Natural killer cell treated with Interleukin-12 subunit alpha and Interleukin-12 subunit beta and Interleukin-15 and Interleukin-18, amount 100 ng/mL, for 72 hours (primary cell): ENCODE measurements around the gene BHLHA15. TPM values are rescaled to one million over a fixed set of nuclear protein-coding genes. Genes with fewer than 3 reads are reported as not detected.

Experiments
- ATAC-seq, 2 donors: fragments of 150-1000 bp; cut with Tn5 transposase in 1 of 2; sonication (Bioruptor Pico), chemical (Tn5 transposase) in 1 of 2; 2 replicates each; pipeline ENCODE4 v1.10.0; 2021
- DNase-seq: peaks from one replicate; pipeline ENCODE4 v3.0.0; 2022; ENCODE audit warnings: low spot score
- H3K27ac Mint-ChIP-seq, 2 donors: 1 replicate in 1 of 2; 2 replicates in 1 of 2; pipeline ENCODE4 v1.8.0; 2022; ENCODE audit warnings: mixed read lengths in 2 of 2, mild to moderate bottlenecking in 1 of 2, moderate library complexity in 1 of 2
- H3K27me3 Mint-ChIP-seq, 2 donors: 1 replicate in 1 of 2; 2 replicates in 1 of 2; pipeline ENCODE4 v1.8.0; 2022; ENCODE audit warnings: mixed read lengths in 2 of 2
- H3K36me3 Mint-ChIP-seq: one replicate; pipeline ENCODE4 v1.8.0; 2022; ENCODE audit warnings: mixed read lengths
- H3K4me1 Mint-ChIP-seq, 2 donors: 1 replicate in 1 of 2; 2 replicates in 1 of 2; pipeline ENCODE4 v1.8.0; 2022; ENCODE audit warnings: low read depth in 2 of 2, mixed read lengths in 2 of 2, mild to moderate bottlenecking in 1 of 2
- H3K4me3 Mint-ChIP-seq: one replicate; pipeline ENCODE4 v1.8.0; 2022; ENCODE audit warnings: mixed read lengths
- H3K9me3 Mint-ChIP-seq: 2 replicates; pipeline ENCODE4 v1.8.0; 2022; ENCODE audit warnings: mixed read lengths
- total RNA-seq, 2 donors: library from RNA; stranded (reverse); gene quantifications; one replicate each; pipeline ENCODE4 v1.2.3, GENCODE V29; 2022

The BHLHA15 gene
- total RNA-seq, 2 donors from 2014 or later = 1.8 to 2.4 TPM

DNA sequence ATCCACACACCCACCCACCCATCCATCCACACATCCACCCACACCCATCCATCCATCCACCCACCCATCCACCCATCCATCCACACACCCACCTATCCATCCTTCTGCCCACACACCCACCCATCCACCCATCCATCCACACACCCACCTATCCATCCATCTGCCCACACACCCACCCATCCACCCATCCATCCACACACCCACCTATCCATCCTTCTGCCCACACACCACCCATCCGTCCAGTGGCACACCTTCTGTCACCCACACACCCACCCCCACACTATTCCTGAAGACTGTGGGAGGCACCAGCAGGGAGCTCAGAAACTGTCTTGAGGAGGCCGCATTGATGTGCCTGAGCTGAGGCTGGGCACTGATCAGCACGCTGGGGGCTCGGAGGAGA, 31.7 kb downstream of the BHLHA15 start:
- H3K9me3 Mint-ChIP-seq = no peaks in the 10 kb centered on the region
- H3K27me3 Mint-ChIP-seq = no peaks in the 10 kb centered on the region
- no peak for DNase-seq
- peaks cover 0 to 1% of the 10 kb centered on the region in 2 donors for H3K4me1 Mint-ChIP-seq
- peaks cover 5% of the 10 kb centered on the region for H3K36me3 Mint-ChIP-seq
- H3K4me3 Mint-ChIP-seq = no peak overlapping the region
- no peak overlapping the region for H3K27ac Mint-ChIP-seq
- no peak for ATAC-seq

DNA sequence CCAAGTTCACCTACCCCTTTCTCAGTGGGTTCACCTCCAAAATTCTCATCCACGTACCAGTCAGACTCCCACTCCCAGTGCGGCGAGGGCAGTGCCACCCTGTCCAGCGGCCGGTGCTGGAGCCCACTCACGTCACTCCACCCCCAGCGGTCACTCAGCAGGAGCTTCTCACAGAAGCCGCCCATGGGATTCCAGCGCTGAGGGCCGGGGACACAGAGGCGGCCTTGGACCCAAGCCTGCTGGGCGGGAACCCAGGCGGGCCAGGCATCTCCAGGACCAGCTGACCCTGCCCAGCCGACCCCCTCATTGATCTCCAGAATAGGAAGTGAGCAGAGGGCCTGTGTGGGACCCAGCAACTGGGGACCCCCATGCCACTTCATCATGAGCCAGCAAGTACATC, 33.6 kb downstream of the BHLHA15 start:
- DNase-seq (no peak), ATAC-seq (no peak)
- Mint-ChIP-seq H3K4me1 (peaks cover 7 to 10% of the 10 kb centered on the region in 2 donors), H3K9me3 (no peaks in the 10 kb centered on the region), H3K27me3 (no peaks in the 10 kb centered on the region), H3K27ac (no peak overlapping the region), H3K36me3 (no peaks in the 10 kb centered on the region), H3K4me3 (no peak overlapping the region)

DNA sequence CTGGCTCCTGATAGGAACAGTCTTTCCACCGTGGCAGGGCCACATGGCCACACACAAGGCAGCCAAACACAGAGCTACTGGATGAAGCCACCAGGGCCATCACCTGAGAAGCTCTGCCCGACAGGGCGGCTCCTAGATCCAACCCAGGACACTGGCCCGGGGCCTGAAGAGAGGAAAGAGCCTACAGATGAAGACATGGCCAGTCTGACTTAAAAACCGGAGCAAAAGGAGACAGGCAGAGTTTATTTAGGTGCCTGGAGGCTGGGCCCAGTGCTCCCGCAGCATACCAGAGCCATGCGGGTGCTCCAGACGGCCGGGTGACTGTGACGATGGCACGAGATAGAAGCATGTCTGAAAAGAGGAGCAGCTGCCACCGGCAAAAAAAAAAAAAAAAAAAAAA, 36.9 kb downstream of the BHLHA15 start:
- no peaks in the 10 kb centered on the region for H3K9me3 Mint-ChIP-seq
- H3K36me3 Mint-ChIP-seq = no peaks in the 10 kb centered on the region
- H3K4me1 Mint-ChIP-seq = peaks cover 30 to 31% of the 10 kb centered on the region in 2 donors
- H3K4me3 Mint-ChIP-seq = no peak overlapping the region
- no peaks in the 10 kb centered on the region for H3K27me3 Mint-ChIP-seq
- ATAC-seq = no peak
- no peak for DNase-seq
- H3K27ac Mint-ChIP-seq = peak overlapping the region in 1 of 2 donors; percentile 35

DNA sequence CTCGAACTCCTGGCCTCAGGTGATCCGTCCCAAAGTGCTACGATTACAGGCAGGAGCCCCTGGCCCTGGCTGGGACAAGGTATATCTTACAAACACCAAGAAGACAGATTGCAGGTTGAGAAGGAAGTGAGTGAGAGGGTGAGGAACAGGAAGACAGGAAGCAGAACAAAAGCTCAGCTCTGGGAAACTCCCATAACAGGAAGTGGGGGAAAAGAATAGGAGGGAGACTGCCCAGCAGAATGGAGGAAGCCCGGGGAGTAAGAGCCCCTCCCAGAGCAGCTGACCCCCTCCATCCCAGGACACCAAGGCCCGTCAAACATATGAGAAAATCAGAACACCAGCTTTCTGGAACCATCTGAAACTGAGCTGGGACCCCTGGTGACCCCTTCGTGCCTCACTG, 37.9 kb downstream of the BHLHA15 start:
- ATAC-seq (no peak), DNase-seq (no peak)
- H3K36me3 Mint-ChIP-seq = no peaks in the 10 kb centered on the region
- H3K27ac Mint-ChIP-seq = peak overlapping the region; percentile 73 to 86
- peaks cover 30 to 31% of the 10 kb centered on the region in 2 donors for H3K4me1 Mint-ChIP-seq
- no peaks in the 10 kb centered on the region for H3K9me3 Mint-ChIP-seq
- peak overlapping the region; percentile 26 for H3K4me3 Mint-ChIP-seq
- no peaks in the 10 kb centered on the region for H3K27me3 Mint-ChIP-seq

DNA sequence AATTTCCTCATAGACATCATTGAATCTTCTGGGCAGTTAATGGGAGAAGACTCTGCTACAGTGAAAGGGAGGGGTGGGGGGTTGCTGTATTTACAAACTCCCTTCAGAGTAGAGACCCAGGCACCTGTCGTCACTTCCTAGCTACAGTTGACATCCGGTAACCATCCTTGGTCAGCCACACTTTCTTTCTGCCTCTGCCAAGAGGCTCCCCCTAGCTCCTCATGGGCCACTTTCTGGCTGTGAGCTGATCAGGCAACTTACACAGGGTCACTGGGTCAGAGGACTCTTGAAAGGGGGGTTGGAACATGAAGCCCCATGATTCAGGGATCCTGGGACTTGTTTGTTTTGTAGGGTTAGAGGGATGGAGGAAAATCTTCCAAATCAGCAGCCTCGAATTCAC, 39.5 kb downstream of the BHLHA15 start:
- Mint-ChIP-seq H3K27ac (peak overlapping the region; percentile 86 to 92), H3K36me3 (no peaks in the 10 kb centered on the region), H3K4me3 (peak overlapping the region; percentile 88), H3K9me3 (no peaks in the 10 kb centered on the region), H3K4me1 (peaks cover 38 to 40% of the 10 kb centered on the region in 2 donors), H3K27me3 (no peaks in the 10 kb centered on the region)
- DNase-seq (no peak), ATAC-seq (no peak)

DNA sequence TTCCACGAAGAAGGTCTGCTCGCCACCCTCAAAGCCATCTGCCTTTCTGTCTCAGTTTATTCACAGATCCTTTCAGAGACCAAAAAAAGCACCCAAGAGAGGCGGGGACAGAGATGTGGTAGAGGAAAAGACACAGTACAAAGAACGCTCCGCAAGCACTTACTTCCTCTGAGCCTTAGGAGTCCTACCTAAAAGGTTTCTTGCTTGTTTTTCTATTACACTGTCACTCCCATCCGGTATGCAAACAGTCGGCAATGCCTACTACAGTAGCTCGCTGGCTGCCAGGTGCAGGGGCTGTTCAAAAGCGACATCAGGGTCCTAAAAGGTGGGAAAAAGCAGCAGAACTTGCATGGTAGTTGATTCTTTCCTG, 40.0 kb downstream of the BHLHA15 start:
- ATAC-seq (no peak), DNase-seq (no peak)
- Mint-ChIP-seq H3K9me3 (no peaks in the 10 kb centered on the region), H3K36me3 (no peaks in the 10 kb centered on the region), H3K4me1 (peaks cover 38 to 40% of the 10 kb centered on the region in 2 donors), H3K27ac (peak overlapping the region; percentile 86 to 92), H3K27me3 (no peaks in the 10 kb centered on the region), H3K4me3 (peak overlapping the region; percentile 88)

DNA sequence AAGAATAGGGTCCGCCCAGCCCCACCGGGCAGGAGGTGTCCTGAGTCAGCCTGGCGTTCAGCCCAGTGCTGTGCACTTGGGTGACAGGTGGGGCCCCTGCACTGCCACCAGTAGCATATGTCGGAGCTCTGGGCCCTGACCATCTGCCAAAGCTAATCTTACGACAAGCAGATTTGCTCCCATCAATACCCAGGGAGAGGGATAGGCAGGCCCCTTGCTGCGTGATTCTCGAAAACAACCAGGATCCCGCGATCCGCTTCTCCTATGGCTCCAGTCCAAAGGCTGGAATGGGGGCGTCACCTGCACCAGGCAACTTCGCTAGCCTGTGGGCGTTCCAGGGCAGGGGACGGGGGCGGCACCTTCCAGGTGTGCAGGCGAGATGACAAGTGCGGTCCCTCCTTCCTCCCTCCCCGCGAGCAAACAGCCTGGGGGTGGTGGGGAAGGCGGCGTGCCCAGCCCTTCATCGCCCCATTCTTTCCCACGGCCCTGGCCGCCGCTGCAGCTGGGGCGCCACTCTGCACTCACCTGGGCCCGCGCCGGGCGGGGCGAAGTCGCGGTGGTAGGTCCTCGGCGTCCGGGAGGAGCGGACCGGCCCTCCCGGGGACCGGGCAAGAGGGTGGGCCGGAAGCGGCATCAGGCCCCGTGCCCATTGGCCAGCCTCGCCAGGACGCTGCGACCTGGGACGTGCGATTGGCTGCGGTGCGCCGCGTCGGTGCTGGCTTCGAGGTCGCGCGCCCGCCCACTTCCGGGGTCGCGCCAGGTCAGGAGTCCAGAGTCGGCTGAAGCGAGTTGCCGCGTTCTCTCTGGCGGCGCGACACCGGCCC, 40.6 kb downstream of the BHLHA15 start, which contains the start of gene TECPR1:
TECPR1 (minus strand) TSS at position 632 of the 824 bp plus-strand sequence. CDS start 6,086 bp downstream, outside the sequence.
- Mint-ChIP-seq H3K4me1 (peaks cover 38 to 40% of the 10 kb centered on the region in 2 donors), H3K27me3 (no peaks in the 10 kb centered on the region), H3K27ac (peak within 1 kb of the TSS; percentile 86 to 92), H3K9me3 (no peaks in the 10 kb centered on the region), H3K36me3 (no peaks in the 10 kb centered on the region), H3K4me3 (peak within 1 kb of the TSS; percentile 88)
- ATAC-seq (peak; percentile 99 to 100), DNase-seq (peak; percentile 96)

DNA sequence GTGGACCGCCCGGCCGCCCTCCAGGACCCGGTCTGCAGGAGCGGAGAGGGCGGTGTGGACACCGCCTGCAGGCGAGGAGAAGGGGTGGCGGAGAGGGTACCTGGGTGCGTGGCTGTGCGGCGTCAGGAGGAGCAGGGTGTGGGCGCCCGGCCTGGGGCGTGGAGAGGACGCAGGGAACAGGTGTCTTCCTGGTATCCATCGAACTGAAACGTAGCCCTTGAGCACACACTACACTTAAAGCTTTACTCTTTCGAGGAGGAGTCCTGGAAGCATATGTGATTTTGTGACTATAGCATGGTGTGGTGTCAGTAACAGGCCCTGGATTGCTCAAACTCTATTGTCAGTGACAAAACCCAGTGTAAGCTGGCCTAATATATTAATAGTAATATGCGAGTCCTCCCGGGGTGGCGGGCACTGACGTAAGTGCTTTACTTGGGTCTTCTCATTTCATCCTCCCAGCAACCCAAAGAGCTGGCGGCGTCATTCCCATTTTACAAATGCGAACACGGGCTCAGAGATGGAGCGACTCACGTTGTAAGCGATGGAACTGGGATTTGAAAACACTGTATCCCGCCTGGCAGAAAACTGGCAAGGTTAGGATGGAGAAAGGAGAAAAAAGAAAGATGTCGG, 41.3 kb downstream of the BHLHA15 start:
- Mint-ChIP-seq H3K4me3 (peak overlapping the region; percentile 88), H3K27me3 (no peaks in the 10 kb centered on the region), H3K27ac (peak overlapping the region; percentile 86 to 92), H3K36me3 (no peaks in the 10 kb centered on the region), H3K9me3 (no peaks in the 10 kb centered on the region), H3K4me1 (peaks cover 38 to 40% of the 10 kb centered on the region in 2 donors)
- DNase-seq = no peak
- no peak for ATAC-seq

DNA sequence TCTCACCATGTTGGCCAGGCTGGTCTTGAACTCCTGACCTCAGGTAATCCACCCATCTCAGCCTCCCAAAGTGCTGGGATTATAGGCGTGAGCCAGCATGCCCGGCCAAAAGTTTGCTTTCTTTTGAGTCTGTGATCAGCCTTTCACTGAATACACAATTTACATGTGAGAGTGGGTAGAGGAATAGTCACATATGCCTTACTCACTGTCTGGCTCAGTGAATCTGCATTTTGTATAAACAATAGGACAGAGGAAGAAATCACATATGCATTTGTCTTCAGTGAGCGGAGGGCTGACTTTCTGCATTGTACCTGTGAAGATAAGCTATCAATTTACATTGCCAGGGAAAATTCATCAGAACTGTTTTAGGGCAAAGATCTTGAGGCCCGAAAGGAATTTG, 43.3 kb downstream of the BHLHA15 start:
- Mint-ChIP-seq H3K4me3 (peak overlapping the region; percentile 38), H3K4me1 (peaks cover 30 to 34% of the 10 kb centered on the region in 2 donors)

DNA sequence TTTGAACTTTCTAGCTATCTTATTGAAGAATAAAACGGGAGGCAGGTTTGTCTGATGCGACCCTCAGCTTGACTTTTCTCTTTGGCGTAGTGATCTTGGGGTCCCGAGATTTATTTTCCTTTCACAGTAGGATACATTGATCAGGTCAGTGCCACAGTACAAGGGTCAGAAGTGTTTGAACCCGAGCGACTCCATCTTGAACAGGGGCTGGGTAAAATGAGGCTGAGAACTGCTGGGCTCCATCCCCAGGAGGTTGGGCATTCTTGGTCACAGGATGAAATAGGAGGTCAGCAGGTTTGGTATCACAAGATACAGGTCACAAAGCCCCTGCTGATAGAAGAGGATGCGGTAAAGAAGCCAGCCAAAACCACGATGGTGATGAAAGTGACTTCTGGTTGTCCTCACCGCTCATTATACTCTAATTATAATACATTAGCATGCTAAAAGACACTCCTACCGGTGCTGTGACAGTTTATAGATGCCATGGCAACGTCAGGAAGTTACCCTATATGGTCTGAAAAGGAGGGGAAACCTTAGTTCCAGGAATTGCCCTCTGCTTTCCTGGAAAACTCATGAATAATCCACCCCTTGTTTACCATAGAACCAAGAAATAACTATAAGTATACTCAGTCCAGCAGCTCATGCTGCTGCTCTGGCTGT, 43.8 kb downstream of the BHLHA15 start:
- H3K9me3 Mint-ChIP-seq = no peaks in the 10 kb centered on the region
- DNase-seq (no peak), ATAC-seq (peak in 1 of 2 donors; percentile 0)
- H3K4me1 Mint-ChIP-seq = peaks cover 27 to 31% of the 10 kb centered on the region in 2 donors
- H3K36me3 Mint-ChIP-seq = no peaks in the 10 kb centered on the region
- H3K27me3 Mint-ChIP-seq = no peaks in the 10 kb centered on the region
- peak overlapping the region; percentile 38 for H3K4me3 Mint-ChIP-seq
- peak overlapping the region; percentile 12 to 72 for H3K27ac Mint-ChIP-seq

More for the DNA sequence above, 43.3 kb downstream of the BHLHA15 start:
- Mint-ChIP-seq H3K27ac (peak overlapping the region; percentile 12 to 72), H3K9me3 (no peaks in the 10 kb centered on the region), H3K27me3 (no peaks in the 10 kb centered on the region), H3K36me3 (no peaks in the 10 kb centered on the region)
- DNase-seq (no peak), ATAC-seq (no peak)

DNA sequence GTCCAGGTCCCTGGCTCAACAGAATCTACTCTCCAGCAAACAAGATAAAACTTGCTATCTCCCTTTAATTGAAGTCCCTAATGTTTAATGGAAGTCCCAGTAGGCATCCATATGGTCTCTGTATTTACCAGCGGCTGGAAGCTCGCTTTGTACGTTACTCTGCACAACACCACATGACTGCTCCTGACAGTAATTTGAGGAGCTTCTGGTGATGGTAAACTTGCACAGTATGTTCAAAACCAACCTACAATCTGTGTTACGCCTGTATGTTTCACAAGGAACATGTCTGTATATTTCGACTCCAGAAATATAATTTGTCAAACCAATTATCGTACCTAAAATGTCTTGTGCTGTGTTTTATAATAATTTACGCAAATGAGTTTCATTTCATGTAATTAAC, 45.2 kb downstream of the BHLHA15 start:
- Mint-ChIP-seq H3K27ac (no peak overlapping the region), H3K9me3 (no peaks in the 10 kb centered on the region), H3K36me3 (no peaks in the 10 kb centered on the region), H3K4me1 (peaks cover 15 to 17% of the 10 kb centered on the region in 2 donors), H3K4me3 (no peak overlapping the region), H3K27me3 (no peaks in the 10 kb centered on the region)
- DNase-seq (no peak), ATAC-seq (no peak)

DNA sequence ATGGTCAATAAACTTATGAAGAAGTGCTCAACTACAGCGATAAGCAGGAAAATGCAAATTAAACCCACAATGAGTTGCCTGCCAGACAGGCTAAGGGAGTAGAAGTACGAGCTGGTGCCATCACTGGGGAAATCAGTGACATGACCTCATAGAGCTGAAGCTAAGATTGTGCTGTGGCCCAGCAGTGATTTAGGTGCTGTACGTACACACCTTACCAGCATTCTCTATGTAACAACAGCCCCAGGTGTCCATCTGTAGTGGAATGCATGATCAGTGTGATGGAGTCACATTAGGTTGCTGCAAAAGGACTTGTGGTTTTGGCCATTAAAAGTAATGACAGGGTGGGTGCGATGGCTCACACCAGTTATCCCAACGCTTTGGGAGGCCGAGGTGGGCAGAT, 46.5 kb downstream of the BHLHA15 start:
- H3K4me3 Mint-ChIP-seq = no peak overlapping the region
- no peak overlapping the region for H3K27ac Mint-ChIP-seq
- ATAC-seq (no peak), DNase-seq (no peak)
- peaks cover 12 to 13% of the 10 kb centered on the region in 2 donors for H3K4me1 Mint-ChIP-seq
- H3K36me3 Mint-ChIP-seq = no peaks in the 10 kb centered on the region
- no peaks in the 10 kb centered on the region for H3K27me3 Mint-ChIP-seq
- H3K9me3 Mint-ChIP-seq = no peaks in the 10 kb centered on the region
